Effector CD8-positive, alpha-beta T cell (primary cell): Measurements from ENCODE around the gene VPS35L.

Source experiments
- DNase-seq: peaks from one replicate; lab custom pipeline; 2025; lab: John Stamatoyannopoulos, UW

Gene VPS35L

GRCh38 chr16:19589771-19590302, 34.3 kb downstream of the VPS35L start:
- DNase-seq, result no peak

DNA sequence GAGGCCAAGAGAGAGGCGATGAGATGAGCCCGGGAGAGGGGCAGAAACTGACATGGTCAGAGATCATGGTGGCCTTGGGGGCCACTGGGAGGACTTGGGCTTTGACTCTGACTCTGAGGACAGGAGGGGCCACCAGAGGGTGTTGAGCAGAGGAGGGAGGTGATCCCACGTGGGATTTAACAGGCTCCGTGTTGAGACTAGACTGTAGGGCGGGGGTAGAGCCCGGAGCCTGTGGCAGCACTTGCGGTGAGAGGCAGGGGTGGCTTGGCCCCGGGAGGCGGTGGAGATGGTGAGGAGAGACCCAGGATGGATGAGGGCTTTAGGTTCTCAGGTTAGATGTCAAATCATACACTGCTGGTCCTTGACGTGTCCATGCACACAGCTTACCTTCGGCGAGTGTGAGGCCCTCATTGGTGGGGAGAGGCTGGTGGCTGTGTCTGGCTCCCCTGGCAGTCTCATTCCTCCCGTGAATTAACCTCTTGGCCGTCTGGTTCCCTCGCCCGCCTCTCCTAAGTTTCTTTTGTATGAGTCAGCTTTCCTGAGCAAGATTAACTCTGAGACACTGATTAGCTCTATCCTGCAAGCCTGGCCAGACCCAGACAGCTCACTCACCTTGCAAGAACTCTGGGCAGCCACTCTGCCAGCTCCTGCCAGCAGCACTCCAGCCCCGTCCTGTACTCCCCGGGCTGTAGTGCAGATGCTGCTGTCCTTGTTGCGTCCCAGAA, 39.7 kb downstream of the VPS35L start:
- DNase-seq, result no peak

DNA sequence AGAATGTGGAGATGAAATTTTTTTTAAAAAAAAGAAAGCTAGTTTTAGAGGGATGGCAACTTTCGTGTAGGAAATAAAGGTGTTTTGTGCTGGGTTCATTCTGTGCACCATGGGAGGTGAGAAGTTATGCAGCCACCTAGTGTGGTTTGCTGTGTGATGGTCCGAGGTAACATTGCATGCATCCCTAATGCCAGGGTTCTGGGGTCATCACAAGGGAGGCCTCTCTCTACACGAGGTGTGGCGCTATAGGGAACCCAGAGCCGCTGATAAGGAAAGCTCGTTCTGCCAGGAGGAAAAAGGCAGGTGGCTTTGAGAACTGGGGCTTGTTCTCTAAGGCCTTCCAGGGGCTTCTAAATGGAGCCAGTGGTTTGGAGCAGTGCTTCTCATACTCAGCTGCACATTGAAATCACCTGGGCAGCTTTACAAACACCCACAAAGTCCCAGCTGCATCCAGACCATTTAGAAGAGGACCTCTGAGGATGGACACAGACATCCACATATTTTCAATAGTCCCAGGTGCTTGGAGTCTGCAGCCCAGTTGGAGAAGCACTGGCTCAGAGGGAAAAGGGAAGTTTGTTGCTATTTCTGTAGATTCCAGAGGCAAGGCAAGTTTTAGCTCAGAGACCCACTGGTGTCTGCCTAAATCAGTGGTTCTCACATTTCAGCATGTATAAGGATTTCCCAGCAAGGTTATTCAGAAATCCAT, 43.5 kb downstream of the VPS35L start:
- no peak for DNase-seq

- DNase-seq, result no peak
Measured at GRCh38 chr16:19599968-19600716, 44.6 kb downstream of the VPS35L start.

GRCh38 chr16:19601083-19601976, 45.8 kb downstream of the VPS35L start:
- no peak for DNase-seq

GRCh38 chr16:19604911-19605310, 49.4 kb downstream of the VPS35L start:
- no peak for DNase-seq

DNA sequence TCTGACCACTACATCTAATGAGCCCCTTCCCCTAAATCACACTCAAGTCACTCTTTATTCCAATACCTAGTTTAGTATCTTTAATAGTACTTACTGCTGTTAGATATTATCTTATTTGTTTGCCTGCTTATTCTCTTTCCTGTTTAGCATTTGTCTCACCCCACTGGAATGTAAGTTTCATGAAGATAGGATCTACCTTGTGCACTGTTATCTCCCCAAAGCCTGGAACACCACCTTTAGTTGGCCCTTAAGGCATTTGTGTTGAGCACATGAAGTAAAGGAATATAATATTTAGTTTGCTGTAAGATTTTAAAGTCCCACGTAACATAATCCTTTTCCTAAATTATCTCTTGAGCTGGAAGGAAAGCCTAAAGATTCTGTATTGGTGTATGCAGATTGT, 50.2 kb downstream of the VPS35L start:
- no peak for DNase-seq

GRCh38 chr16:19607616-19608280, 52.2 kb downstream of the VPS35L start:
- DNase-seq, result no peak

DNA sequence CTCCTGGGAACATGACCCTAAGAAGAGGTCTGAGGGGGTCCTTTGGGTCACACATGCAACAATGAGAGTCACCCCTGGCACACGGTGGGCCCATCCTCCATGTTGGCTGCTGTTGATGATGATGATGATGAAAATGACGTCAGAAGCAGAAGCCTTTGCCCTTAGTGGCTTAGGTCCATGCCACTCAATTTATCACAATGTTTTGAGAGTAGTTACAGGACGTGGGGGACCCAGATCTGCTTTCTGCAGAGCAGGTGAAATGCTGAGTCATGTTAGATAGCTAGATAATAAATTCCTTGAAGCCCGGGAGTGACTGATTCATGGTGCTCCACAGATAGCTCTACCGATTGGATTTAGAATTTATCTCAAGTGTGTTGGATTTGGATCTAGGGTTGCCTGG, 53.9 kb downstream of the VPS35L start:
- DNase-seq, result no peak

- no peak for DNase-seq
Measured at GRCh38 chr16:19610200-19610599, 54.7 kb downstream of the VPS35L start.

GRCh38 chr16:19613834-19614233, 58.3 kb downstream of the VPS35L start:
- DNase-seq, result no peak

GRCh38 chr16:19616241-19616640, 60.7 kb downstream of the VPS35L start:
- no peak for DNase-seq

DNA sequence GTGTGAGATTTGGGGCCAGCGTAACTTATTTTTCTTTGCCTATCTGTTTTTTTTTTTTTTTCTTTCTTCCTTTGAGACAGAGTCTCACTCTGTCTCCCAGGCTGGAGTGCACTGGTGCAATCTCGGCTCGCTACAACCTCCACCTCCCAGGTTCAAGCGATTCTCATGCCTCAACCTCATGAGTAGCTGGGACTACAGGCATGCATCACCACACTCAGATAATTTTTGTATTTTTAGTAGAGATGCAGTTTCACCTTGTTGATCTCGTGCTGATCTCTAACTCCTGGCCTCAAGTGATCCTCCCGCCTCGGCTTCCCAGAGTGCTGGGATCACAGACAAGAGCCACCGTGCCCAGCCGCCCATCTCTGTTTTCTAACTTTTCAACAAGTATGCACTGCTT, 63.4 kb downstream of the VPS35L start:
- DNase-seq, result no peak

- DNase-seq, result no peak
Measured at GRCh38 chr16:19621445-19621844, 65.9 kb downstream of the VPS35L start.

- DNase-seq, result no peak
Measured at GRCh38 chr16:19625039-19625438, 69.5 kb downstream of the VPS35L start.

DNA sequence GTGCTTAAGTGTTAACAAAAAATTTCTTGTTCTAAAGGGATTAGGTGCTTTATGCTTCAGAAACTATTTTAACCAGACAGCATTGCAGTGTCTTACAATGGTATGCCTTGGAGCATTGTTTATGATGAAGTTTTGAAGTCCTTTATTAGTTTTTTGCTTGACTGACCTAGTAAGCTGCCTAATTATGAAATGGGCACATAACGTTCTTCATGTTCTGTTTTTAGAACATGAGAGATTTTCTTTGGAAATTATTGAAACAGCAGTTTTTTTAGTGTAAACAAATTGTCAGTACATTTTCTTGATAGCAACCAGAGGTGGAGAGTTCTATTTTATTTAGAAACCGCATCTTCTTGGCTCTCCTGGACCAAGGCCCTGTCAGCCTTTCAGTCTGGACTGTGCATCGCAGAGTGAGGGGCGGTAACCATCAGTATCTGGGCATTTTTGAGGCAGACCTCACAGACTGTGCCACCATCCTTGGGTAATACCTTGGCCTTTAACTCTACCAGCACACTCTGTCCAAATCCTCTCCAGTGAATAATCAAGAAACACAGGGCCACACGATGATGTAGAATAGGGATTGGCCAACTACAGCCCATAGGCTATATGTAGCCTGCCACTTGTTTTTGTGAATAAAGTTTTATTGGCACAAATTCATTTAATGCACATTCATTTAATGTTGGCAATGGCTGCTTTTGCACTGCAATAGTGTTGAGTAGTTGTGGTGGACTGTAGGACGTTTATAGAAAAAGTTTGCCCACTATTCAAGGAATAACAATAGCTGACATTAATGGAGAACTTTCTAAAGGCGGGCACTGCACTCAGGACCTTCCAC, 81.1 kb downstream of the VPS35L start:
- no peak for DNase-seq

DNA sequence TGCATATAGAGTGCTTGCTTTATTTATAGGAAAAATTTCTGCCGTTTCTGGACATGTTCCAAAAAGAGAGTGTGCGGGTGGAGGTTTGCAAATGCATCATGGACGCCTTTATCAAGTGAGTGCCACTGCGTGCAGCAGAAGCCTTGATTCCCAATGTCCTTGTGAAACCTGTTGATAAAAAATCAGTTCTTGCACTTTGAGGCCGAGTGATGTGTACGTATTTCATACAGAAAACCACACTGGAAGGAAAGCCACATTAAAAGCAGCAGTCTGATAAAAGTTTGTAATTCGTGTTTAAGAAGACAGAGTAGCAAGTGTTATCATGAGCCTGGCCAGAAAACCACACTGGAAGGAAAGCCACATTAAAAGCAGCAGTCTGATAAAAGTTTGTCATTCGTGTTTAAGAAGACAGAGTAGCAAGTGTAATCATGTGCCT, 84.5 kb downstream of the VPS35L start:
- no peak for DNase-seq

DNA sequence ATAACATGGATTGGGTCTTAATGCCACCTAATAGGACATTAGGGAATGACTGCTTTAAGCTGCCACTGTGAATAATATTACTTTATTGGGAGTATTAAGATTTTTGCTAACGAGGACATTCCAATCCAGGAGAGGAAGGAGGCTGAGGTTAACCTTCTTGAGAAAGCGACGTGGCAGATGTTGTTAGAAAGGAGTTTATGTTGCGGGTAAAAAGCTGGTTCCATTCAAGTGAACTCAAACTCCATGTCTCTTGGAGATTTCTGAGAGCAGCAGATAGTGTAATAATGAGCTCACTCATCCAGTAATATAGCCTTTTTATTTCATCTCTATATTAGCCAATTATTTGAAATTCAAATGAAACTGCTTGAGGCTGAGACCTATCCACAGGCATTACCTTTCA, 87.0 kb downstream of the VPS35L start:
- no peak for DNase-seq

- DNase-seq, result no peak
Measured at GRCh38 chr16:19644877-19645276, 89.4 kb downstream of the VPS35L start.

GRCh38 chr16:19645557-19645981, 90.1 kb downstream of the VPS35L start:
- no peak for DNase-seq
